Fibroblast of peridontal ligament (primary cell): Measurements from ENCODE around the gene CACNG7.

Source experiments
- DNase-seq: peaks from one replicate; pipeline ENCODE4 v3.0.0-alpha.2; 2010; ENCODE audit errors: extremely low read depth

The CACNG7 gene

DNA sequence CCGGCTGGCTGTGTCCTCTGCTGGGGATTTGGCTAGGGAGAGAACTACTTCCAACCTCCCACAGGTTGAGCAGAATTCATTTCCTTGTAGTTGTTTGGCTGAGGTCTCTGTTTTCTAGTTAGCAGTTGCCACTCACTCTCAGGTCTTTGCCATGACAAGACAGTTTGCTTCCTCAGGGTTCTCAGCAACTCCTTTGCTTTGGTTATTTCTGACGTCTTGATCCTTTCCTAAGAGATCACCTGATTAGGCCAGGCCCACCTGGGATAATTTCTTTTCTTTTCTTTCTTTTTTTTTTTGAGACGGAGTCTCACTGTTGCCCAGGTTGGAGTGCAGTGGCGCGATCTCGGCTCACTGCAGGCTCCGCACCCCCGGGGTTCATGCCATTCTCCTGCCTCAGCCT lies 44.3 kb downstream of the CACNG7 start:
- no peak for DNase-seq

DNA sequence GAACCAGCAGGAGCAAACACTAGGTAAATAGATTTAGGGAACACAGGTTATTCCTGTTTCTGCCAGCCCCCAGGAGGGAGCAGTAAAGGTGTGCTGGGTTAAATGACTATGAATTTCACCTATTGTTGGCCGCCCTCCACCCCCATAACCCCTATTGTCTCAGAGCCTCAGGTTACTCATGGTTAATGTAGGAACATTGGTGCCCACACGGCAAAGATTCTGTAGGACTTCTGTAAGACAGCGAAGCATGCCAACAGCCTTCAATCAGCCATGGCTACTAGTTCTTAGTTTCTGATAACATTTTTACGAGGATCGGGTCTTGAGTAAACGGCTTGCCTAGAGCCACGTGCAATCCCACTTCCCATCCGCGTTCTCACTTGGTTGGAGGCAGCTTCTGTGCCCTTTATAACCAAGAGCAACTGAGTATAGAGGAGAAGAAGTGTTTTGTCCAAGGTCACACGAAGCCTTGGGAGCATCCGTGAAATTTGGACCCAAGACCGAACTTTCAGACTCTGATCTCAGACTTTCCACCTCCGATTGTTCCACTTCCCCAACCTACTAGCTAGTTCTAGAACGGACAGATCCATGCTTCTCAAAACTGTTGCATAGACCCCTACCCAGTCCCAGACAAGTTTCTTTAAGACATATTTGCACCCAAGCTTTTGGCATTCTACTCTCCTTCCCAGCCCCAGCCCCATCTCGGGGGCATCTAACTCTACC lies 48.5 kb downstream of the CACNG7 start:
- DNase-seq, result no peak

DNA sequence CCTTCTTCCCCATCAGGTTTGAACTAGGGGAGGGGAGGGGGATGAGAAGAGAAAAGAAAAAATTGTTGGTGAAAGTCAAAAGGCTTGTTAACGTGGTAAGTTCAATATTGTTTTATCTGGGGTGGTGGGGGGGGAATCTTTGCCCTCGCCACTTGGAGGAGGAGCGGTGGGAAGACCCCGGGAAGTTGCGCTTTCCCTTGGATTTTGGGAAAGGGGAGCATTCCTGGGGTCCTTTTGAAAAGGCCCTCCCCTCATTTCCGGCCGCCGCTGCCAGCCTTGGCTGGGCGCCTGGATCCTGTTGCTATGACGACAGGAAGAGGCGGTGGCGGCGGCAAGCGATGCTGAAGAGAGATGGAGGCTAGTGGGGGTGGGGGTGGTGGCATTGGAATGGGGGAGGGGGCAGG lies 49.1 kb downstream of the CACNG7 start:
- DNase-seq, result no peak

DNA sequence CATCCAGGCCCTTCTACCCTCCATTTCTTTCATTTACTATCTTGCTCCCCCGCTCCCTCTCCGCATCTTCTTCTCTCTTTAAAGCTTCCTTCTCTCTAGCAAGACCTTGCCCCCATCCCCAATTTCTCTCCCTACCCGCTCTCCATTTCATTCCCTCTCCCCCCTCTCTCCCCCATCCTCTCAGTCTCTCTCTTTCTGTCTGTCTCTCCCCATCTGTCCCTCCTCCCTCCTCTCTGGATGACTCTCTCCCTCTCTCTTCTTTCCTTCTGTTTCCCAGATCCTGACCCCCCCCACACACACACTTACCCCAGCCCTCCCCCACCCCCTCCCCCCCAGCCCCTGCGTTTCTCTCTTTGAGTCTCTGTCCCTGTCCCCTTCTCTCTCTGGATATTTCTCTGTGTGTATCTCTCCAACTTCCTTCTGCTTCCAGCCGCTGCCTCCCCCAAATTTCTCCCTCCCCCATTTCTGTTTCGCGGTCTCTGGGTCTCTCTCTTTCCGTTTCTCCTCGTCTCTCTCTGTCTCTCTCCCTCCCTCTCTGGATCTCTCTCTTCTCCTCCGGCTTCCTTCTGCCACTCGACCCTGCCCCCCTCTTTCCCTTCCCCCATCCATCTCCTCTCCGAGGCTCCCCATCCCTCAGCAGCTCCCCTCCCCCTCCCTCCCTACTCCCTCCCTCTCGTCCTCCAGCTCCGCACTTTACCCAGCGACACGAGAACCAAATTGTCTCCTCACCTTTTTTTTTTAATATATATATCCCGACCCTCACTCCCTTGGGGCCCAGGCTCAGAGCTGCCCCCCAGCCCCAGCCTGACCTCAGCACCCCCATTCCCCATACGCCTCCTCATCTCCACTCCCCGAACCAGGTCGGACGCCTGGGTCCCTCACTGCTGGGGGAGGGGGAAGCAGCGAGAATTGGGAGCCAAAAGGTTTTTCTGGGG lies 50.0 kb downstream of the CACNG7 start:
- no peak for DNase-seq

DNA sequence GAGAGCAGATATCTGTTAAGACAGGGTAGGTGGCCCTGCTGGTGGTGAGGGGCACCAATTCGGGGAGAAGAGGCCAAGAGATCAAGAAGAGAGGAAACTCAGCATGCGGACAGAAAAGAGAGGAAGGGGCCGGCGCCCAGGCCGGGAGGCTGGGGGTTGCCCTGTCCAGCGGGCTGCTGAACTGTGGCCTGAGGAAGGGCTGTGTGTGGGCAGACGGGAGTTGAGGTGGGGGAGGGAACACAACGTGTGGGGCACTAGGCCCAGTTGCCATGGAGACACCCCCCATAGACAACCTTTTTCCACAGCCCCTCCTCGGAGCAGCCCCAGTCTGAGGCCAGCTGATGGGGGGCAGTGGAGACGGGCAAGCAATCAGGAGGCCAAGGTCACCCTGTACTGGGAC lies 51.1 kb downstream of the CACNG7 start:
- no peak for DNase-seq

DNA sequence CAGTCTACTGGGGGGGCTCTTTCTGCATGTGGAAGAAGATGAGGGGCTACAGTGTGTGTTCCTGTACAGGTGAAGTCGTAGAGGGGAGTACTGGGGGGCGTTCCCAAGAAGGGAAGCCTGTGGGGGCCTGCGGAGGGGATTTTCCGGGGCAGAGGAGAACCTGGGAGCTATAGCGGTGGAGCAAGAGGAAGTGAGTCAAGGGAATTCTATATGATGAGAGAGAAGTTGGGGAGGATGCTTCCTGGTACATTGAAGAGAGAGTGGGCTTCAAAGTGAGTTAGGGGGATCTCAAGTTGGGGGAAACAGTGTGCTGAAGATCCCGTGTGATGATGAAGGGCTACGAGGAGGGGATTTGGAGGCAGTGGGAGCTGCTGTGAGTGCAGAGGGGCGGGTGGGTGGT lies 51.8 kb downstream of the CACNG7 start:
- DNase-seq, result no peak

DNA sequence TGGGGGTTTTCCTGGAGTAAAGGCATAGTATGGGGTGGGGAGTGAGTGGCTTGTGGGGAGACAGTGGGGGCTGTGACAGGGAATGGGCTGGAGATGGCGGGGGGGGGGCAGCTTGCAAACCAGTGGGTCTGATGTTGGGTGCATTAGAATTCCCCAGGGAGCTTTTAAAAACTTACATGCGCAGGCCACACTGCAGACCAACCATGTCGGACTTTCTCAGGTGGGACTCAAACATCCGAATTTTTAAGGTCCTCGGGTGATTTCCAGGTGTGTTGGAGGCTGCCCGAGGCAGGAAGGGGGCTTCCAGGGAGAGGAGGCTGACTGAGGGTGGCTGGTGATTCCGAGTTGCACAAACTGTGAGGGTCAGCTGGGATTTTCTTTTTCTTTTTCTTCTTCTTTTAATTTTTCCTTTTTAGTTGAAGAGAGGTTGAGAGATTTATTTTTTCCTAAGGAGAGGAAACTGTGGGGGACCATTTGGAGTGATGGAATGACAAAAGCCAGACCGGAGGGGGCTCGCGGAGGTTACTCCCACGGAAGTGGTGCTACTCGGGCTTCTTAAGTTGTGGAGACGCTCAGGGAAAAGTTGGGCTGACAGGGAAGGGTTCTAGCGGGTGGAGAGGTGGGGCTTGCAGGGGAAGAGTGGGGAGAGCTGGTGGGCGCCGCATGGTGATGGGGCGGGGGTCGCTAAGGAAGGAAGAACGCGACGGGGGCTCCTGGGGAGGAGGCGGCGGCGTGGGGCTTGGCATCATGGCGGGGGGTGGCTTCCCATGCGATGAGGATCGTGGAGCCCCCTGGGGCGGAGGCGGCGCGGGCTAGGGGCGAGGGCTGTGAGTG lies 52.7 kb downstream of the CACNG7 start:
- no peak for DNase-seq

DNA sequence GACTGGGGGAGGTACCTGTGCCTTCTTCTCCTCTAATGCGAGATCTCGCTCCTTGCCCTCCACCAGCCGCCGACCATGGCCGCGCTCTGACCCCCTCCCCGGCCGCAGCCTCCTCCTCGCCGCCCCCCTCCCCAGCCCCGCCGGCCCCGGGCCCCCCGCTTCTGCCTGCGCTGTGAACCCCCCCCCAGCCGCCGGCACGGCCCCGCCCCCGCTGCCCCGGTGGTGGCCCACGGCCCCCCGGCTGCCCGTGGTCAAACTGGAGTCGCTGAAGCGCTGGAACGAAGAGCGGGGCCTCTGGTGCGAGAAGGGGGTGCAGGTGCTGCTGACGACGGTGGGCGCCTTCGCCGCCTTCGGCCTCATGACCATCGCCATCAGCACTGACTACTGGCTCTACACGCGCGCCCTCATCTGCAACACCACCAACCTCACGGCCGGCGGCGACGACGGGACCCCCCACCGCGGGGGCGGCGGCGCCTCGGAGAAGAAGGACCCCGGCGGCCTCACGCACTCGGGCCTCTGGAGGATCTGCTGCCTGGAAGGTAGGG lies 53.9 kb downstream of the CACNG7 start, which contains the start of gene CACNG8:
Gene CACNG8, plus strand, starts transcription at position 51 of the 545 bp plus-strand sequence.
- no peak for DNase-seq

DNA sequence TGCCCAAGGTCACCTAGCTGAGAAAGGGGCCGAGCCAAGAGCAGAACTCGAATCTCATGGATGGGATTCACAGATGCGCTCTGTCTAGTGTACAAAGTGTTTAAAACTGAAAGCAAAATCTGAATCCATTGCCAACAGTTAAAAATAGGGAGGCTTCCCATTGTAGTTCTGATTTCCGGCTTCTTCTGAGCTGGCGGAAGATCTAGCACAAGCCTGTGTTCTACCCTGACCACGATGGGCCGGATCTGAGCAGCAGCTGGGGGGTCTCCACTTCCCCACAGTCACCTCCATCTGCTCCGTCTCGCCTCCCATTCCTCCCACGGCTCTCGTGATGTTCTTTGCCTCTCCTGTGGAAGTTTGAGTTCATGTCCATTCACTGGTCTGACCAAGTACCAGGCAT lies 56.0 kb downstream of the CACNG7 start:
- DNase-seq, result no peak

DNA sequence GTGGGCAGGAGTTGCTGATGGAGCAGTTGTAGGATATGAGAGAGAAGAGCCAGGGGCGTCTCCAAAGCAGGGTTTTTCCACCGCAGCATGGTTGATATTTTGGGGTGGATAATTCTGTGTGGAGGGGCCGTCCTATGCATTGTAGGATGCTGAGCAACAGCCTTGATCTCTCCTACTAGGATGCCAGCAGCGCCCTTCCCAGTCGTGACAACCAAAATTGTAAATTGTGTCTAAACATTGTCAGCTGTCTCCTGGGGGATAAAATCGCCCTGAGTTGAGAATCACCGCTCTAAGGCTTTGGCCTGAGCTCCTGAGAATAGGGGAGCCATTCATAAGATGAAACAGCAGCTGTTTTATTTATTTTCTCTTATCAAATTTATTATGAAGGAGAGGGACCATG lies 57.9 kb downstream of the CACNG7 start:
- DNase-seq, result no peak

DNA sequence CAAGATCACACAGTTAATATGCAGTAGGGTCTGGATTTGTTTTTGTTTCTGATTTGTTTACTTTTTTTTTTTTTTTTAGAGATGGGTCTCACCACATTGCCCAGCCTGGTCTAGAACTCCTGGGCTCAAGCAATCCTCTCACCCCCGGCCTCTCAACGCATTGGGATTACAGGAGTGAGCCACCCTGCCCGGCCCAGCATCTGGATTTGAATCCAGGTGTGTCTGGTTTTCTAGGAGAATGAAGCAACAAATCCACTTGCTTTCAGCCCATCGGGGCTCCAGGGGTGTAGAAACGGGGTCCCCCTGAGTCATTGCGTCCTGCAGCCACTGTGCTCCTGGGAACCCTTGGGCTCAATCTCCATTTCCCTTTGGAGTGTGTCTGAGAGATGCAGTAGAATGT lies 60.3 kb downstream of the CACNG7 start:
- DNase-seq, result no peak

DNA sequence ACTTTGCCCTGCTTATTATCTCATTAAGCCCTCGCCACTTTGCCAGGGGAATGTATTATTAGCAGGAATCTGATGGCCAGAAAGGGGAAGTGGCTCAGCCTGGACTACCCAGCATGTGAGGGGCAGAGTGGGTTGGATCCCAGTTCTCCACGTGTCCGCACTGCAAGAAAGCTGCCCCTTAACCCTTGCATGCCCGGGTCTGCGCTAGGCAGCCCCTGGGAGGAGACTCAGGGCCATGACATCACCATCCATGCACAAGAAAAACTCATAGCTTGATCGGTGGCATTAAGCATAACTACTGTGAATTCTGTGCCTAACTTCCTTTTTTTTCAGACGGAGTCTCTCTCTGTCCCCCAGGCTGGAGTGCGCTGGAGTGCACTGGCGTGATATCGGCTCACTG lies 62.6 kb downstream of the CACNG7 start:
- no peak for DNase-seq

DNA sequence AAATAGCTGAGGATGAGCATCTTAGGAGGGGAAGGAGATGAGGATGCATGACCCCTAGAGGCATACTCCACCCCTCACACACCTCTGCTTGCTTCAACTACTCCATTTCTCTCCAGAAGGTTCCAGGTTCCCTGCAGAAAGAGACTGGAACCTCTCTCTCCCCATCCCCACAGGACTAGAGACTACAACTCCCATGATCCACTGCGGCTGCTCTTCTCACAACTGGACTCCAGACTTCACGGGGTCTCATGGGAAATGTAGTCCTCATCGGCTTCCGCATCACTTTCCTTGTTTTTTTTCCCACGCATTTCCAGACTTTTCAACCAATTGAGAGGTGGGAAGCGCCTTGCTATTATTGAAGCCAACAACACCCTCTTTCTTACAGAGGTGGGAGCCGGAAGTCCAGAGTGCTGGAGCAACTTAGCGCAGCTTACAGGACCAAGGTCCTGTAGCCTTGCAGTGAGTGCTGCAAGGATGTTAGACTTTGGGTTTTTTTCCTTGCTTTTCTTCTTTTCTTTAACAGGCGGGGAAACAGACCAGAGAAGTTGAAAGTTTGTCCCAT lies 68.4 kb downstream of the CACNG7 start:
- peak; percentile 80 for DNase-seq

DNA sequence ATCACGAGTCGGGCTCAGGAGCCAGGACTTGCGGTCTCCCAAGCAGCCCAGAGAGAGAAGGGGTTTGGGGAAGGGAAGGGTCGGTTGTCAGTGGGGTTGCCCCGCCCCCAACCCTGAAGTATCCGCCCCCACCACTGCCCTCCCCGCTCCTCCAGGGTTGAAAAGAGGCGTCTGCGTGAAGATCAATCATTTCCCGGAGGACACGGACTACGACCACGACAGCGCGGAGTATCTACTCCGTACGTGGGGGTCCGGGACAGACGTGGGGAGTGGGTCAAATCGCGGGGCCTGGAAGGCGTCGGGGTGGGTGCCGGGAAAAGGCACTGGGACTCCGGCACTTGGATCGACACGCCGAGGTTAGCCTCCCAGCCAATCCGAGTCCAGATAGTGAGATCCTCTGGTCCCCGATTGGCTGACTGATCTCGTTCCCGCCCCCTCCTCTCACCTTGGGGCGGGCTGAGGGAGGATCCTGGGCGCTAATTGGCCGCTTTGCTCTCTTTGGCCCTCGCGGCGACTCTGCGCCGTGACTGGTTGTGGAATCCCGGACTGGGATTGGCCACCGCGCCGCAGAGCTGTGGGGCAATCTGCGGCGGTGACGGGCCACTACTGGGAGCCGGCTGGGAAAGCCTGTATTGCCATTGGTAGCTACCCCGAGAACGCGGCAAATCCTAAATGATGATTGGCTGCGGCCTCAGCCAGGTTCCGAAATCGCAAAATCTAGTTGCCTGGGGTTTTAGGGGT lies 69.1 kb downstream of the CACNG7 start:
- peak; percentile 70 for DNase-seq

DNA sequence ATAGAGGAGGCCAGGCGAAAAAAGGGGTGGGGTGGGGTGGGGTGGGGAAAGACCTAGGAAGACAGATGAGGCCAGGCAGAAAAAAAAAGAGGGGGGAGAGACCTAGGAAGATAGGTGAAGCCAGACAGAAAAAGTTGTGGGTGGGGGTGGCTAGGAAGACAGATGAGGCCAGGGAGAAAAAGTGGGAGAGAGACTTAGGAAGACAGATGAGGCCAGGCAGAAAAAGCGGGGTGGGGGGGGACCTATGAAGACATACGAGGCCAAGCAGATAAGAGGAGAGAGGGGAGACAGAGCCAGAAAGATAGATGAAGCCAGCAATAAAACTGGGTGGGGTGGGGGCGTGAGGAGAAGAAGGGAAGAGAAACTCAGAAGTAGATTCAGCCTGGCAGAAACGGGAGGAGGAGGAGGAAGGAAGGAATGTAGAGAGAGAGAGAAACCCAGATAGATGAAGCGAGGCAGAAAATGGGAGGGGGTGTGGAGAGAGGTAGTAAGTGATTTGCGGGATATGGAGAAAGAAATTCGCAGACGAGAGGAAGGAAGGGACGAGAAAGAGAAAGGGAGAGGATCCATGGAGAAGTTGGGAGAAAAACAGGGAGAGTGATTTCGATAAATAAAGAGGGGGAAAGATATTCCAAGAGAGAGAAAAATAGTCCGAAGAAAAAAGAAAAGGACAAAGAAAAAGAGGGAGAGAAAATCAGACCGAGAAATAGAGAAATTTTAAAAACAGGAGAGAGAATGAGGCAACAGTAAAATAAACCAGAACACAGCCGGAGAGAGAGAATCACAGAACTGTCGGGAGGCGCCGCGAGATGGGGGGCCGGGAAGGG lies 70.1 kb downstream of the CACNG7 start:
- DNase-seq, result no peak

DNA sequence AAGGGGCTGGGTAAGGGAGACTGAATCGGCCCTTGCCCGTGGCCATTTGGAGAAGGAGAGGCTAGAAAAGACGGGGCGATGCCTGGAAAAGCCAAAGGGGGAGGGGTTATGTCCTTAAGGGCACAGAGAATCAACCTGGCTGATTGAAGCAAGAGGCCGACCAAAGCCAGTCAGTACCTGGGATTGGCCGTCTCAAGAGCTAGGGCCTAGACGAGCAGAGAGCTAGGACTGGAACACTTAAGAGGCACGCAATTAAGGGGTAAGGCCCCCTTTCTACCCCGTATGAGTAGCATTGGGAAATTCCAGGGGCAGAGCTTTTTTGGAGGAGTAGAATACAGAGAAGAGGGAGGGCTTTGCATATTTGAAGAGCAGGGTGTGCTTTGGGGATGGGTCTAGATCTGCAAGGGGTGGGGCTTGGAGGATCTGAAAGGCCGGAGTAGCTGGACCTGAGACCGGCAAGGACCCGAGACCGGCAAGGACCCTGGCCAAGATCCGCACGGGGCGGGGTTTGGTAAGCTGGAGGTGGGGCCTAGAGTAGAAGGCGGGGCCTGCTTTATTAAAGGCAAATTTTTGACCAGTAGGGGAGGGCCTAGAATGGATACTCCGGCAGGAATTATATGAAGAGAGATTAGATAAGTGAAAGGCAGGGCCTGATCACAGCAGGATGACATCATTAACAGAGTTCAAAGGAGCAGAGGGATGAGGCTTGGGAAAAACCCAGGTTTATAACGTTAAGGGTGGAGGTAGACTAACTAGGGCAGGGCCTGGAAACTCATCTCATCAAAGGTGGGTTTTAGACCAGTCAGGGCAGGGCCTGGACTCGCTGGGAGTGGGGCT lies 71.7 kb downstream of the CACNG7 start:
- DNase-seq, result no peak

DNA sequence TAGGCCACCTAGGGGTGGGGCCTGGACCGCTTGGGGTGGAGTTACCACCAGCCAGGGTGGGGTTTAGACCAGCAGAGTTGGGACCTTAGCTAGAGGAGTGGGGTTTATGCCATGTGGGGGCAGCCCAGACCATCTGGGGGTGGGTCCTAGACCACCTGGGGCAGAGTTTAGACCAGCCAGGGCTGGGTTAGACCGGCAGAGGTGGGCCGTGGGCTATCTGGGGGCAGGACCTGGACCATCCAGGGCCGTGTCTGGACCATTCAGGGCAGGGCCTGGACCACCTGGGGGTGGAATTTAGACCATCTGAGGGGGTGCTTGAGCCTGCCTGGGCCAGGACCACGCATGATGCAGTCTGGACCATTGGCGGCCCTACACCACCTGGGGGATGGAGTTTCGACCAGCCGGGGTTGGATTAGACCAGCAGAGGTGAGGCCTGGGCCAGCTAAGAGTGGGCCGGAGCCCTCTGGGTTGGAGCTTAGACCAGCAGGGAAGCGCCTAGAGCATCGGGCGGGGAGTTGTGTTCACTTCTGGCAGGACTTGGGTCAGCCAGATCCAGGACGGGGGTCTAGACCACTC lies 72.4 kb downstream of the CACNG7 start:
- no peak for DNase-seq

DNA sequence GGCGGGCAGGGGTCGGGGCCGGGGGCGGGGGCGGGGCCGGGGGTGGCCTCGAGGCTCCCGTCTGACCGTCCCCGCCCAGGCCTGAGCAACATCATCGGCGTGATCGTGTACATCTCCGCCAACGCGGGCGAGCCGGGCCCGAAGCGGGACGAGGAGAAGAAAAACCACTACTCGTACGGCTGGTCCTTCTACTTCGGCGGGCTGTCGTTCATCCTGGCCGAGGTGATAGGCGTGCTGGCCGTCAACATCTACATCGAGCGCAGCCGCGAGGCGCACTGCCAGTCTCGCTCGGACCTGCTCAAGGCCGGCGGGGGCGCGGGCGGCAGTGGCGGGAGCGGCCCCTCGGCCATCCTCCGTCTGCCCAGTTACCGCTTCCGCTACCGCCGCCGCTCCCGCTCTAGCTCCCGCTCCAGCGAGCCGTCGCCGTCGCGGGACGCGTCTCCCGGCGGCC lies 72.9 kb downstream of the CACNG7 start:
- DNase-seq, result no peak

DNA sequence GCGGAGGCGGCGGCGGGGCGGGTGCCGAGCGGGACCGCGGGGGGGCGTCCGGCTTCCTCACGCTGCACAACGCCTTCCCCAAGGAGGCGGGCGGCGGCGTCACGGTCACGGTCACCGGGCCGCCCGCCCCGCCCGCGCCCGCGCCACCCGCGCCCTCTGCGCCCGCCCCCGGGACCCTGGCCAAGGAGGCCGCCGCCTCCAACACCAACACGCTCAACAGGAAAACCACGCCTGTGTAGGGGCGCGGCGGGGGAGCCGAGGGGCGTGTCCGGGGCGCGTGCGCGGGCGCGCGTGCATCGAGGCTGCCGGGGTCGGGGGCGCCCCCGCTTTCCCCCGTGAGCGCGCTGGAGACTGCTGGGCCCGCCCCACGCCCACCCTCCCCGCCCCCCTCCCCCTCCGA lies 73.5 kb downstream of the CACNG7 start:
- no peak for DNase-seq
